Parathyroid adenoma (tissue), 2 donors: Measurements from ENCODE around the gene RFXANK.
"Not testable (repeated sequence)": the region's sequence is repeated elsewhere in the genome, so short reads cannot be mapped to it uniquely, and the experiment has no call there.

Source experiments
- H2AFZ ChIP-seq: fragments of 300-600 bp; sonication (generic); one replicate; pipeline ENCODE4 v1.7.0; 2017; ENCODE audit warnings: antibody characterized with exemption, mild to moderate bottlenecking
- H3K27ac ChIP-seq: fragments of 300-600 bp; sonication (generic); one replicate; pipeline ENCODE4 v1.7.0; 2017
- H3K27me3 ChIP-seq: fragments of 300-600 bp; sonication (generic); one replicate; pipeline ENCODE4 v1.7.0; 2017; ENCODE audit warnings: low read length; ENCODE audit not compliant: control insufficient read depth, insufficient read depth
- H3K36me3 ChIP-seq: fragments of 300-600 bp; sonication (generic); one replicate; pipeline ENCODE4 v1.7.0; 2017; ENCODE audit warnings: low read length; ENCODE audit not compliant: control insufficient read depth, insufficient read depth
- H3K4me1 ChIP-seq: fragments of 300-600 bp; sonication (generic); one replicate; pipeline ENCODE4 v1.7.0; 2017; ENCODE audit warnings: control low read depth
- H3K4me2 ChIP-seq: fragments of 300-600 bp; sonication (generic); one replicate; pipeline ENCODE4 v1.7.0; 2017; ENCODE audit warnings: low read length
- H3K4me3 ChIP-seq: fragments of 300-600 bp; sonication (generic); one replicate; pipeline ENCODE4 v1.7.0; 2017; ENCODE audit warnings: low read depth, low read length
- H3K79me2 ChIP-seq: fragments of 300-600 bp; sonication (generic); one replicate; pipeline ENCODE4 v1.7.0; 2017; ENCODE audit warnings: control low read depth
- H3K9ac ChIP-seq: fragments of 300-600 bp; sonication (generic); one replicate; pipeline ENCODE4 v1.7.0; 2017; ENCODE audit warnings: mild to moderate bottlenecking
- H3K9me3 ChIP-seq: fragments of 300-600 bp; sonication (generic); one replicate; pipeline ENCODE4 v1.7.0; 2017; ENCODE audit warnings: low read length; ENCODE audit not compliant: control insufficient read depth
- TF ChIP-seq, protein P1 (sequence below): fragments of 300-600 bp; sonication (generic); IDR thresholded peaks from one replicate; pipeline ENCODE4 v1.7.0; 2017; ENCODE audit warnings: antibody characterized with exemption, mild to moderate bottlenecking
- donor health status: primary hyperparathyroidism.

RFXANK gene

DNA sequence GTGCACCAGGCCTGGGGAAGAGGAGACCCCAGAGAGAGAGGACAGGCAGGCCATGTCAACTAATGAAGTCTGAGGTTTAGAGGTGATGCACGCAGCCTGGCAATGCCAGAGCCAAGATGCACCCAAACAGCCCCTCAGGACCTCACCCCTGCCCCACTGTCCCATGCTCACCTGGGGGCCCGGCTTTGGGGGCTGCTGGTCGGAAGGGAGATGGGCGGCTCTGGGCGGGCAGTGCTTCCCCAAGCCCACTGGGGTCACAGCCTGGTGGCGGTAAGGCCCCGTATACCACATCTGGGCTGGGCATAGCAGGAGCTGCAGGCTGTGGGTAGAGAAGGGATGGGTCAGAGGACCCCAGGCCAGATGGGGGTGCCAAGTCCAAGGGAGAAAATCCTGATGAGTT lies 45.2 kb upstream of the RFXANK start:
- Histone ChIP-seq H3K27me3 (no peaks in the 10 kb centered on the region), H3K27ac (no peak overlapping the region), H2AFZ (no peak overlapping the region), H3K4me3 (no peak overlapping the region), H3K4me1 (no peaks in the 10 kb centered on the region), H3K36me3 (no peaks in the 10 kb centered on the region), H3K4me2 (no peak overlapping the region), H3K79me2 (no peaks in the 10 kb centered on the region), H3K9me3 (no peaks in the 10 kb centered on the region), H3K9ac (no peak overlapping the region)
- TF ChIP-seq, protein P1, sequence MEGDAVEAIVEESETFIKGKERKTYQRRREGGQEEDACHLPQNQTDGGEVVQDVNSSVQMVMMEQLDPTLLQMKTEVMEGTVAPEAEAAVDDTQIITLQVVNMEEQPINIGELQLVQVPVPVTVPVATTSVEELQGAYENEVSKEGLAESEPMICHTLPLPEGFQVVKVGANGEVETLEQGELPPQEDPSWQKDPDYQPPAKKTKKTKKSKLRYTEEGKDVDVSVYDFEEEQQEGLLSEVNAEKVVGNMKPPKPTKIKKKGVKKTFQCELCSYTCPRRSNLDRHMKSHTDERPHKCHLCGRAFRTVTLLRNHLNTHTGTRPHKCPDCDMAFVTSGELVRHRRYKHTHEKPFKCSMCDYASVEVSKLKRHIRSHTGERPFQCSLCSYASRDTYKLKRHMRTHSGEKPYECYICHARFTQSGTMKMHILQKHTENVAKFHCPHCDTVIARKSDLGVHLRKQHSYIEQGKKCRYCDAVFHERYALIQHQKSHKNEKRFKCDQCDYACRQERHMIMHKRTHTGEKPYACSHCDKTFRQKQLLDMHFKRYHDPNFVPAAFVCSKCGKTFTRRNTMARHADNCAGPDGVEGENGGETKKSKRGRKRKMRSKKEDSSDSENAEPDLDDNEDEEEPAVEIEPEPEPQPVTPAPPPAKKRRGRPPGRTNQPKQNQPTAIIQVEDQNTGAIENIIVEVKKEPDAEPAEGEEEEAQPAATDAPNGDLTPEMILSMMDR, result no peak

DNA sequence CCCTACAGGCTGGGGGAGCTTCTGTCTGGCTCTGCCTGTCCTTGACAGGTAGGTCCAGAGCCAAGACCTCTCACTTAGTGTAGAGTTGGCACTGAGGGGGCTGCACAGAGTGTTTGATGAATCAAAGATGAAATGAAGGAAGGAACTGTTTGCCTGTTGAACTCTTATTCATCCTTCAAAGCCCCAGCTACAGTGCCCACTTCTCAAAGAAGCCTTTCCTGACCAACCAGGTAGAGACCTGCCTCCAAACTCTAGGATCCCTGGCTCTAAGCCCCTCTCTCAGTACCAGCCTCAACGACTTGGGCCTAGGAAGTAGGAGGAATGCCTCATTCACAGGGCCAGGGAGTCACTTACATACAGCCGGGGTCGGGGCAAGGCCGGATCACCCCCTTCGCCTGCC lies 44.7 kb upstream of the RFXANK start:
- no peaks in the 10 kb centered on the region for H3K9me3 ChIP-seq
- no peak overlapping the region for H3K9ac ChIP-seq
- H3K4me2 ChIP-seq, result no peak overlapping the region
- no peaks in the 10 kb centered on the region for H3K27me3 ChIP-seq
- H3K27ac ChIP-seq, result no peak overlapping the region
- no peaks in the 10 kb centered on the region for H3K36me3 ChIP-seq
- TF ChIP-seq, protein P1, result no peak
- H3K4me3 ChIP-seq, result no peak overlapping the region
- H3K79me2 ChIP-seq, result no peaks in the 10 kb centered on the region
- no peak overlapping the region for H2AFZ ChIP-seq
- H3K4me1 ChIP-seq, result no peaks in the 10 kb centered on the region

DNA sequence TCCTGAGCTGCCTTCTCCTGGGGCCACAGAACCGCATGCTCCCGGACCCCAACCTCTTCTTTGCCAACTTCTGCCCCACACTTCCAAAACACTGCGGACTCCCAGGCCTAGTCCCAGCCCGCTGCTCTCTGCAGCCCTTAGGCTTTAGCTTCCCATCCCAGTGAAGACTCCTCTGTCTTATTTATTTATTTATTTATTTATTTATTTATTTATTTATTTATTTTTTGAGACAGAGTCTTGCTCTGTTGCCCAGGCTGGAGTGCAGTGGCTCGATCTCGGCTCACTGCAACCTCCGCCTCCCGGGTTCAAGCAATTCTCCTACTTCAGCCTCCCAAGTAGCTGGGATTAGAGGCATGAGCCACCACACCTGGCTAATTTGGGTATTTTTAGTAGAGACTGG lies 43.6 kb upstream of the RFXANK start:
- not testable (repeated sequence) for H3K4me2 ChIP-seq, H3K9me3 ChIP-seq, H3K27me3 ChIP-seq, H3K36me3 ChIP-seq, H3K4me1 ChIP-seq, H3K79me2 ChIP-seq, H2AFZ ChIP-seq, H3K4me3 ChIP-seq, H3K9ac ChIP-seq, H3K27ac ChIP-seq

DNA sequence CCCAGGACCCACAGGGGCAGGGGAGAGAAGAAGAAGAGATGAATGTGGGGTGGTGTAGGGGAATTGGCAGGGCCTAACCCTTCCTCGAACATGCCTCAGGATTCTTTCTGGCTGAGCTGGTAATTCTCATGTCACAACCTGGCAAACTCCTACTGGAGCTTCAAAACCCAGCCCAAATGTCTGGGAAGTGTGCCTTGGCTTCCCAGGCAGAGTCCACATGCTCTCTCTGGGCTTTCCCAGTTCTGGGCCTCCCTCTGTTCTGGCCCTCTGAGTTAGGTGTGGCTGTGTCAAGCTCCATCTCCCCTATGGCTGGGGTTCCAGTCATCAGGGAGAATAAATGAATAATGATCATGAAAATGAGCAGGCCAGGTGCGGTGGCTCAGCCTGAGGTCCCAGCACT lies 42.6 kb upstream of the RFXANK start:
- H3K27ac ChIP-seq, result no peak overlapping the region
- H3K36me3 ChIP-seq, result no peaks in the 10 kb centered on the region
- TF ChIP-seq, protein P1, result no peak
- H3K4me2 ChIP-seq, result no peak overlapping the region
- no peak overlapping the region for H3K9ac ChIP-seq
- no peaks in the 10 kb centered on the region for H3K4me1 ChIP-seq
- H3K4me3 ChIP-seq, result no peak overlapping the region
- no peaks in the 10 kb centered on the region for H3K79me2 ChIP-seq
- no peaks in the 10 kb centered on the region for H3K9me3 ChIP-seq
- H2AFZ ChIP-seq, result no peak overlapping the region
- no peaks in the 10 kb centered on the region for H3K27me3 ChIP-seq

DNA sequence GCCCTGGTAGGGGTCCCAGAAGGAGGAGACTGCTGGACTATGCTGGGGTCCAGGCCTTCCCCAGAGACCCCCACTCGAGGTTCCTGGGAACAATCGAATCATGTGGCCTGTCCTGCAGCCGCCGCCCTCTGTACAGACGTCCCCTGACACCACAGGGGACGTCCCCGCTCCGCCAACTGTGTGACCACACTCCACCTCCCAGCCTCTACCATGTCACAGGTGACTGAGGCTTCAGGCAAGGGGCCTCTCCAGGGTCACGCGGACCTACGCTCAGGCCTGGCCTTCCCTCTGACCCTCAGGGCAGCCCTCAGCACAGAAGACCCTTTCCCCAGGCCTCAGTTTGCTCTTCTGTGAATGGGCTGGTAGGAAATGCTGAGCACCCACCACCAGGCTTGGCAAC lies 40.6 kb upstream of the RFXANK start:
- TF ChIP-seq, protein P1, result no peak
- Histone ChIP-seq H3K36me3 (no peaks in the 10 kb centered on the region), H3K27me3 (no peaks in the 10 kb centered on the region), H2AFZ (no peak overlapping the region), H3K9ac (no peak overlapping the region), H3K4me1 (no peaks in the 10 kb centered on the region), H3K79me2 (no peaks in the 10 kb centered on the region), H3K4me3 (no peak overlapping the region), H3K9me3 (no peaks in the 10 kb centered on the region), H3K4me2 (no peak overlapping the region), H3K27ac (no peak overlapping the region)
